HEK293 (cell line): ENCODE measurements around the gene PICALM.

Source experiments
- CTCF ChIP-seq: fragments of 450-650 bp; formaldehyde crosslinking; IDR thresholded peaks from 2 replicates; pipeline ENCODE4 v1.5.1; 2016; ENCODE audit warnings: missing biosample characterization, missing genetic modification characterization
- PRDM10 ChIP-seq: fragments of 450-650 bp; formaldehyde crosslinking; IDR thresholded peaks from 2 replicates; pipeline ENCODE4 v1.5.1; 2016; ENCODE audit warnings: missing biosample characterization, missing genetic modification characterization
- SCRT1 ChIP-seq: fragments of 450-650 bp; formaldehyde crosslinking; IDR thresholded peaks from 2 replicates; pipeline ENCODE4 v1.5.1; 2016; ENCODE audit warnings: missing biosample characterization, missing genetic modification characterization, borderline replicate concordance
- YY1 ChIP-seq: fragments of 450-650 bp; formaldehyde crosslinking; IDR thresholded peaks from 2 replicates; pipeline ENCODE4 v1.5.1; 2018; ENCODE audit warnings: missing biosample characterization, missing genetic modification characterization
- ZBTB44 ChIP-seq: fragments of 450-650 bp; IDR thresholded peaks from 2 replicates; pipeline ENCODE4 v1.5.1; 2018; ENCODE audit warnings: missing biosample characterization, mild to moderate bottlenecking, missing genetic modification characterization
- ZFP41 ChIP-seq: fragments of 450-650 bp; formaldehyde crosslinking; IDR thresholded peaks from 2 replicates; pipeline ENCODE4 v1.5.1; 2016; ENCODE audit warnings: missing biosample characterization, missing genetic modification characterization, borderline replicate concordance
- ZNF140 ChIP-seq: fragments of 450-650 bp; formaldehyde crosslinking; IDR thresholded peaks from 2 replicates; pipeline ENCODE4 v1.5.1; 2016; ENCODE audit warnings: missing biosample characterization, missing genetic modification characterization
- ZNF335 ChIP-seq: fragments of 450-650 bp; formaldehyde crosslinking; conservative IDR thresholded peaks from 2 replicates; pipeline ENCODE4 v1.5.1; 2016; ENCODE audit warnings: missing biosample characterization, missing genetic modification characterization
- ZNF416 ChIP-seq: fragments of 450-650 bp; formaldehyde crosslinking; IDR thresholded peaks from 2 replicates; pipeline ENCODE4 v1.5.1; 2016; ENCODE audit warnings: missing biosample characterization, missing genetic modification characterization
- ZNF423 ChIP-seq: fragments of 450-650 bp; formaldehyde crosslinking; IDR thresholded peaks from 2 replicates; pipeline ENCODE4 v1.5.1; 2016; ENCODE audit warnings: missing biosample characterization, missing genetic modification characterization
- ZNF561 ChIP-seq: fragments of 450-650 bp; IDR thresholded peaks from 2 replicates; pipeline ENCODE4 v1.5.1; 2018; ENCODE audit warnings: missing biosample characterization, missing genetic modification characterization, borderline replicate concordance
- ZNF580 ChIP-seq: fragments of 450-650 bp; formaldehyde crosslinking; IDR thresholded peaks from 2 replicates; pipeline ENCODE4 v1.5.1; 2016; ENCODE audit warnings: missing biosample characterization, missing genetic modification characterization
- ZSCAN30 ChIP-seq: fragments of 450-650 bp; IDR thresholded peaks from 2 replicates; pipeline ENCODE4 v1.5.1; 2018; ENCODE audit warnings: missing biosample characterization, mild to moderate bottlenecking, missing genetic modification characterization, moderate library complexity
- ZSCAN5A ChIP-seq: fragments of 450-650 bp; formaldehyde crosslinking; IDR thresholded peaks from 2 replicates; pipeline ENCODE4 v1.5.1; 2016; ENCODE audit warnings: missing biosample characterization, missing genetic modification characterization

- TF ChIP-seq PRDM10 (tag by site-specific recombination) = no peak
- no peak for TF ChIP-seq ZNF423 (tag by site-specific recombination)
- TF ChIP-seq ZBTB44 (tag by site-specific recombination) = no peak
- no peak for TF ChIP-seq ZNF335 (tag by site-specific recombination)
- TF ChIP-seq SCRT1 (tag by site-specific recombination) = no peak
- TF ChIP-seq ZSCAN30 = no peak
- TF ChIP-seq ZNF561 = no peak
- no peak for TF ChIP-seq ZNF140 (tag by site-specific recombination)
- no peak for TF ChIP-seq YY1 (tag by site-specific recombination)
- no peak for TF ChIP-seq CTCF
- TF ChIP-seq ZNF416 (tag by site-specific recombination) = no peak
- TF ChIP-seq ZNF580 = no peak
- no peak for TF ChIP-seq ZSCAN5A (tag by site-specific recombination)
- no peak for TF ChIP-seq ZFP41 (tag by site-specific recombination)
Observed at GRCh38 chr11:85947431-85948272, 121.2 kb downstream of the PICALM start.
